HG03575 (cell line): ENCODE results near the gene COL6A5.

ENCODE experiments used
- ATAC-seq: cut with Tn5 transposase; IDR thresholded peaks from one replicate; pipeline ENCODE4 v1.9.1; 2021; ENCODE audit not compliant: unreplicated experiment, insufficient number of reproducible peaks, low FRiP score; ENCODE audit errors: extremely low read depth

The COL6A5 gene

DNA sequence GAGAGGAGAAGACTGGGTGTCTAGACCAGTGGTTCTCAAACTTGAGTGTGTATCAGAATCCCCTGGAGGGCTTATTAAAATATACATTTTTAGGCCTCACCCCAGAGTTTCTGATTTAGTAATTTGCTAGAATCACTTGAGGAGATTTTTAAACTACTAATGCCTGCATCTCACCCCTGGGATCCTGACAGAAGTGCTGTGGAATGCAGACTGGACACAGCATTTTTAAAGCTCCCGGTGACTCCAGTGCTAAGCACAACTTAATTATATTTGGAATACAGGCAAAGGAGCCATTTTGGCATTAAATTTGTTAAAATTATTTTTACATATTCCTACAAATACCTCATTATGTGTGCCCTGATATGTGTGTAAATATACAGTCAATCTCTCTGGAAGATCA lies 144.8 kb downstream of the COL6A5 start:
- no peak for ATAC-seq

- ATAC-seq: no peak
These were observed 146.0 kb downstream of the COL6A5 start for GRCh38 chr3:130491431-130491830.

DNA sequence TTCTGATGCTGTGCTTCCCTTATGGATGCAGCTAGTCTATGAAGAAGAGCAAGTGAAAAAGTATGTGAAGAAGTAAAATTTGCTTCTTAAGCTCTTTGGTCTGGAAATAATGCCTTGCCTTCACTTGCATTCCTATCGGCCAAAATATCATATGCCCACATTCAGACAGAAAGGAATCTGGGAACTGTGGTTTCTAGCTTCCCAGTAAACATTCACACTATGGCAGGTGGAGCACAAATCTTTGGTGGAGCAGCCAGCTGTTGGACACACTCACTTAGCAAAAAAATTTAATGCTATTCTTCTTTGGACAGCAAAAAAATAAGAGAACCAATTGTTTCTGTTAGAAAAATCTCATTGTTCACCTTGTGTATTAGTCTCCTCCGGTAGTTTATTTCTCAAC lies 159.2 kb downstream of the COL6A5 start:
- ATAC-seq: no peak

GRCh38 chr3:130506031-130506430 lies 160.6 kb downstream of the COL6A5 start:
- ATAC-seq: no peak

DNA sequence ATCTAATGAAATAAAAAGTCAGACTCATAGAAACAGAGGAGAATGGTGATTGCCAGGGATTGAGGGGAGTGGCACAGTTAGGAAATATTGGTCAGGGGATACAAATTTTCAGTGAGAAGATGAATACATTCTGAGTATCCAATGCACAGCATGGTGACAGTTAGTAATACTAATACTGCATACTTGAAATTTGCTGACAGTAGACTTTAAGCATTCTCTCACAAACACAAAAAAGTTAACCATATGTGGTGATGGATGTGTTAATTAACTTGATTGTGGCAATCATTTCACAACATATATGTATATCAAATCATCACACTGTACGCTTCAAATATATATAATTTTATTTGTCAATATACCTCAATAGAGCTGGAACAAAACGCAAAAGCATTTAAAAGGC lies 162.3 kb downstream of the COL6A5 start:
- ATAC-seq: no peak

GRCh38 chr3:130509008-130509407 lies 163.5 kb downstream of the COL6A5 start:
- ATAC-seq: no peak

GRCh38 chr3:130514681-130515080 lies 169.2 kb downstream of the COL6A5 start:
- no peak for ATAC-seq

DNA sequence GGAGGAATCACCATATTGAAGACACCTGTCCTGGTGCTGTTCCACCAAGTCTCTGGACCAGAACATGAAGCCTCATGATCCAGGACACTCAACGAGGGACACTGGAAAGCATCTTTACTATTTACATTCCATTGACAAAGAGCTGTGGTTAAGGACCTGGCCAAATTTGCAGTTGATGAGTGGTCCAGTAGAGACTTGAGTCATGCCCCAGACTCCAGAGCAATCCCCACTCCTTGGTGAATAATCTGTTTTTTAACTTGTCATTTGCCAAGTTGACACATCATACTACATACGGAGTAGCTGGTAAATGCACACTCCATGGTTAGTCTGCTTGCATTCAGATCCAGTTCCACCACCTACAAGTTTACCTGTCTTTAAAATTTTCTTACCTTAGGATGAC lies 170.3 kb downstream of the COL6A5 start:
- ATAC-seq: no peak

GRCh38 chr3:130516645-130517512 lies 171.4 kb downstream of the COL6A5 start, which contains the start of gene COL6A6:
Gene COL6A6 (plus strand): TSS chr3:130517177. CDS start chr3:130560365, 43,188 bp downstream.
- no peak for ATAC-seq

DNA sequence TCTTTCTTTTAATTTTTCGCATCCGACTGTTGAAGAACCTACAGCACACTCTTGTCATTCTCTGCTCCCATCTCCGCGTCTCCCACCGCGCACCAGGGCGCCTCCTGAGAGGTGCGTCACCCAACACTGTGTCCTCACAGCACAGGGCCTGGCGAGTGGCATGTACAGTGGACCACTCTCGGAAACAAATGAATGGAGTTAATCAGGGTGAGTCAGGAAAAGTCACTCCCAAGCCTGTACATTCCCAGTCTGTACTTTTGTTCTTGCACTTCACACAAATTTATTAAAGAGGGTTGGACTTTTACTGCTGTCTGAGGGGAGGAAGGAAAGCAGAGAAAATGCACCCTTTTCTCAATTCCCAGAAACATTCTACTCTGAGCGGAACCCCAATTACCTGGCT lies 172.1 kb downstream of the COL6A5 start:
- no peak for ATAC-seq

GRCh38 chr3:130519754-130520153 lies 174.3 kb downstream of the COL6A5 start:
- no peak for ATAC-seq

GRCh38 chr3:130522399-130522798 lies 176.9 kb downstream of the COL6A5 start:
- no peak for ATAC-seq

- no peak for ATAC-seq
These were observed 182.0 kb downstream of the COL6A5 start for GRCh38 chr3:130527426-130527825.

DNA sequence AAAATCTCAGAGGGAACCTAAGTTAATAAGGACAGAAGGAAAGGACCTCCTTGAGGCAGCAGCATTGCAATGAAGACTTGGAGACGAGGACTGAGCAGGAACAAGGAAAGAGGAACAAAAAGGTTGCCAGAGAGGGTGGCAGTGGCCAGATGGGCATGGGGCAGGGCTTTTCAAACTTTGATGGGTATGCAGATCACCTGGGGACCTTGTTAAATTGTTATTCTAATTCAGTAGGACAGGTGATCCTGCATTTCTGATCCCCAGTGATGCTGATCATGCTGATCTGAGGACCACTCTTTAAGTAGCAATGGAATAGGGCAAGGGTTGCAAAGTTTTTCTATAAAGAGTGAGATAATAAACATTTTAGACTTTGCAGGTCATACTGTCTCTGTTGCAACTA lies 182.6 kb downstream of the COL6A5 start:
- no peak for ATAC-seq

DNA sequence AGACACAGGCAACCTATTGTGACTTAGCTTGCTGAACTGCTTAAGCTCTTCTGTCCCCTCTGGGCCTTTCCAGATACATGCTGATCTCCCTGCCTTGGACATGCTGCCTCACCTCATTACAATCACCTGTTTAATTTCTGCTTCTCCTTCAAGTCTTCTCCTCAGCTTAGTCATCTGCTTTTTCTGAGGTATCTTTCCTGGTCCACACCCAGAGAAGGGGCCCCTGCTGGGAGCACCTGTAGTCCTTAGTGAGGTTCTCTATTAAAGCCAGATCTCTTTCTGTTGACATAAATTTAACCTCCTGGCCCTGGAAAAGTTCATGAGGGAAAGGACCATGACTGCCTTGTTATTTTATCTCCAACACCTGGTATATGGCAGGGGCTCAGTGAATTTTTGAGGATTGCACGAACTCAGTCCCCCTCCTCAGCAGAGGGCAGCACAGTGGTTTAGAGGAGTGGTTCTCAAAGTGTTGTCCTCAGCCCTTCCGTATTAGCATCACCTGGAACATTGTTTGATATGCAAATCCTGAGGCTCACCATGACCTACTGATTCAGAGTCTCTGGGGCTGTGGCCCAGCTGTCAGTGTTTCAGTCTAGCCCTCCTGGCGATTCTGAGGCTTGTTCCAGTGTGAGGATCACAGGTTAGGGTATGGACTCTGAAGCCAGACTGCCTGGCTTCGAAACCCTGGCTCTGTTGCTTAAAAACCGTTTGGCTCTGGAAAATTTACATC lies 184.2 kb downstream of the COL6A5 start:
- no peak for ATAC-seq

- ATAC-seq: no peak
These were observed 187.8 kb downstream of the COL6A5 start for GRCh38 chr3:130533247-130533646.
